ENCODE data around the gene ACACA.
A peak's percentile ranks its signal among the peaks of the same experiment; 100 is the strongest.

The ACACA gene

DNA sequence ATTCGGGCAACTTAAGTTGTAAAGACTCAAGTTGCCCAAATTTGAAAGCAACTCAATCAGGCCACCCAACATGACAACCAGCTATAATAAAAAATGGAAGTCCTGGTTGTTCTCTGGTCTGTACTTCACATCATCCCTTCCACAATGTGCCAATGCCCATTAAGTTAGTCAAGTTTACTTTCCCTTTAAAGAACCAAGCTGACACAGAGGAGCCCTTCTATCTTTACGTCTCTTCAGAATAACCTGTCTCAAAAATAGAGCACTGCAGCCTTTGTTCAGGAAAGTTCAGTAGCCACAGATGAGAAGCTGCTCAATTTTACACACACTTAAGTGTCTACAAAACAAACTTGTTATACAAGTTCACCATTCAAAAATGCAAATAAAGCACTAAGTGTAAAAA lies 106.0 kb downstream of the ACACA start:
- Histone ChIP-seq H3K36me3 (ENCODE audit: control insufficient read depth in 2 of 2, insufficient read depth in 1 of 2, low read length in 2 of 2) (peaks cover 0 to 17% of the 10 kb centered on the region in 2 experiments; a peak in 1 of 3 replicates), H3K4me1 (ENCODE audit: control insufficient read depth, insufficient read depth, low read length) (peaks cover 31% of the 10 kb centered on the region), H3K27ac (ENCODE audit: extremely low read depth, low read depth, low read length) (peak overlapping the region; percentile 72; the same call in 1 of the 2 replicates), H3K4me3 (ENCODE audit: low read depth, low read length) (no peak overlapping the region), H3K9me3 (ENCODE audit: control insufficient read depth, insufficient read depth, low read depth, low read length) (no peaks in the 10 kb centered on the region)
- ChIA-PET POLR2A (interaction anchor here (1.5 kb wide), 1 partner anchor 58 kb away, joined by 3 read pairs; no protein-coding TSS in a partner anchor), CTCF (interaction anchor here (0.6 to 1.1 kb wide), 5 partner anchors 8 to 778 kb away, joined by 3 to 5 read pairs (median 3); no protein-coding TSS in a partner anchor)
- TF ChIP-seq, protein P1, sequence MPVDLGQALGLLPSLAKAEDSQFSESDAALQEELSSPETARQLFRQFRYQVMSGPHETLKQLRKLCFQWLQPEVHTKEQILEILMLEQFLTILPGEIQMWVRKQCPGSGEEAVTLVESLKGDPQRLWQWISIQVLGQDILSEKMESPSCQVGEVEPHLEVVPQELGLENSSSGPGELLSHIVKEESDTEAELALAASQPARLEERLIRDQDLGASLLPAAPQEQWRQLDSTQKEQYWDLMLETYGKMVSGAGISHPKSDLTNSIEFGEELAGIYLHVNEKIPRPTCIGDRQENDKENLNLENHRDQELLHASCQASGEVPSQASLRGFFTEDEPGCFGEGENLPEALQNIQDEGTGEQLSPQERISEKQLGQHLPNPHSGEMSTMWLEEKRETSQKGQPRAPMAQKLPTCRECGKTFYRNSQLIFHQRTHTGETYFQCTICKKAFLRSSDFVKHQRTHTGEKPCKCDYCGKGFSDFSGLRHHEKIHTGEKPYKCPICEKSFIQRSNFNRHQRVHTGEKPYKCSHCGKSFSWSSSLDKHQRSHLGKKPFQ (tag by site-specific recombination; IDR thresholded peaks at IDR 0.05): no peak
- TF ChIP-seq ZNF621 (tag by site-specific recombination; IDR thresholded peaks at IDR 0.05) (no peak), ZNF350 (tag by site-specific recombination; IDR thresholded peaks at IDR 0.05) (no peak), ZNF549 (tag by site-specific recombination; IDR thresholded peaks at IDR 0.05) (no peak), ZBTB7A (tag by site-specific recombination; IDR thresholded peaks at IDR 0.05; ENCODE audit: low read depth) (no peak), MEIS1 (CRISPR knock-in tag; IDR thresholded peaks at IDR 0.05; ENCODE audit: borderline replicate concordance) (no peak)
- TF ChIP-seq, protein P2, sequence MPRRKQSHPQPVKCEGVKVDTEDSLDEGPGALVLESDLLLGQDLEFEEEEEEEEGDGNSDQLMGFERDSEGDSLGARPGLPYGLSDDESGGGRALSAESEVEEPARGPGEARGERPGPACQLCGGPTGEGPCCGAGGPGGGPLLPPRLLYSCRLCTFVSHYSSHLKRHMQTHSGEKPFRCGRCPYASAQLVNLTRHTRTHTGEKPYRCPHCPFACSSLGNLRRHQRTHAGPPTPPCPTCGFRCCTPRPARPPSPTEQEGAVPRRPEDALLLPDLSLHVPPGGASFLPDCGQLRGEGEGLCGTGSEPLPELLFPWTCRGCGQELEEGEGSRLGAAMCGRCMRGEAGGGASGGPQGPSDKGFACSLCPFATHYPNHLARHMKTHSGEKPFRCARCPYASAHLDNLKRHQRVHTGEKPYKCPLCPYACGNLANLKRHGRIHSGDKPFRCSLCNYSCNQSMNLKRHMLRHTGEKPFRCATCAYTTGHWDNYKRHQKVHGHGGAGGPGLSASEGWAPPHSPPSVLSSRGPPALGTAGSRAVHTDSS (tag by site-specific recombination; IDR thresholded peaks at IDR 0.05): no peak
- TF ChIP-seq, protein P3, sequence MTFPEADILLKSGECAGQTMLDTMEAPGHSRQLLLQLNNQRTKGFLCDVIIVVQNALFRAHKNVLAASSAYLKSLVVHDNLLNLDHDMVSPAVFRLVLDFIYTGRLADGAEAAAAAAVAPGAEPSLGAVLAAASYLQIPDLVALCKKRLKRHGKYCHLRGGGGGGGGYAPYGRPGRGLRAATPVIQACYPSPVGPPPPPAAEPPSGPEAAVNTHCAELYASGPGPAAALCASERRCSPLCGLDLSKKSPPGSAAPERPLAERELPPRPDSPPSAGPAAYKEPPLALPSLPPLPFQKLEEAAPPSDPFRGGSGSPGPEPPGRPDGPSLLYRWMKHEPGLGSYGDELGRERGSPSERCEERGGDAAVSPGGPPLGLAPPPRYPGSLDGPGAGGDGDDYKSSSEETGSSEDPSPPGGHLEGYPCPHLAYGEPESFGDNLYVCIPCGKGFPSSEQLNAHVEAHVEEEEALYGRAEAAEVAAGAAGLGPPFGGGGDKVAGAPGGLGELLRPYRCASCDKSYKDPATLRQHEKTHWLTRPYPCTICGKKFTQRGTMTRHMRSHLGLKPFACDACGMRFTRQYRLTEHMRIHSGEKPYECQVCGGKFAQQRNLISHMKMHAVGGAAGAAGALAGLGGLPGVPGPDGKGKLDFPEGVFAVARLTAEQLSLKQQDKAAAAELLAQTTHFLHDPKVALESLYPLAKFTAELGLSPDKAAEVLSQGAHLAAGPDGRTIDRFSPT (tag by site-specific recombination; IDR thresholded peaks at IDR 0.05): no peak

DNA sequence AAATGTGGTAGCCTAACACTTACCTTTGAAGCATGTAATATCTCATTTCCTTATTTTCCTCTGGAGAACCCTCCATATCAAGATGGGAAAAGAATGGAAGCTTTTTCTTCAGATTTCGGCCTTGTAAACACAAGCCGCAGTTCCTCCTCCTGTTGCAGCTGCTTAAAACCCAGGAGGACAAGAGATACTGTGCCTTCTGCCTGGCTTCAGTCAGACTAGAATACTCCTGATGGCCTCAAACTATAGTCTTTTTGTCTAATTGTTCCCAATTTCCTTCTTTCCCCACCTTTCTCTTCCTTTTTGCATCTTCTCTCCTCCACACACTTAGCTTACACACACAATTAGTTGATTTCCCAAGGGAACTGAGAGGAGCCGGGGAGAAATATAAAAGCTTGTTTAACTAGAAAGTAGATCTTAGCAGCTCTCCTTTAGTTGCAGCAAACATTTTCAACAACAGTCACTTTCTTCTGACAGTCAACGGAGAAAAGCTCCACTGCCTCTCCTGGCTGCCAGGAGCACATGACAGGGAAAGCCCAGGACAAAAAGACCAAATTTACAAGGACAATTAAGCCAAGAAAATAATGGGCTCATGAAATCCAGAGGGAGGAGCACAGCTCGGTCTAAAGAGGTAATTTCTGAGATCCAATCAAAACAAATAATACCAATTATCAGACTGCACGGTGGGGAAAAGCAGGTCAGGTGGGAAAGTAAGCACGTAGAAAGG lies 107.2 kb downstream of the ACACA start:
- no peak overlapping the region for H3K4me3 ChIP-seq (ENCODE audit: low read depth, low read length)
- ChIA-PET POLR2A (interaction anchor here (0.6 to 1.5 kb wide), 2 partner anchors 26 to 59 kb away, joined by 3 read pairs; no protein-coding TSS in a partner anchor), CTCF (interaction anchor here (0.7 to 0.8 kb wide), 4 partner anchors 33 to 251 kb away, joined by 3 read pairs; no protein-coding TSS in a partner anchor)
- H3K4me1 ChIP-seq (ENCODE audit: control insufficient read depth, insufficient read depth, low read length): peaks cover 31% of the 10 kb centered on the region
- H3K9me3 ChIP-seq (ENCODE audit: control insufficient read depth, insufficient read depth, low read depth, low read length): no peaks in the 10 kb centered on the region
- H3K36me3 ChIP-seq (ENCODE audit: control insufficient read depth in 2 of 2, insufficient read depth in 1 of 2, low read length in 2 of 2): peaks cover 0 to 13% of the 10 kb centered on the region in 2 experiments; a peak in 1 of 3 replicates
- H3K27ac ChIP-seq (ENCODE audit: extremely low read depth, low read depth, low read length): peak overlapping the region; percentile 72
- TF ChIP-seq, protein P4, sequence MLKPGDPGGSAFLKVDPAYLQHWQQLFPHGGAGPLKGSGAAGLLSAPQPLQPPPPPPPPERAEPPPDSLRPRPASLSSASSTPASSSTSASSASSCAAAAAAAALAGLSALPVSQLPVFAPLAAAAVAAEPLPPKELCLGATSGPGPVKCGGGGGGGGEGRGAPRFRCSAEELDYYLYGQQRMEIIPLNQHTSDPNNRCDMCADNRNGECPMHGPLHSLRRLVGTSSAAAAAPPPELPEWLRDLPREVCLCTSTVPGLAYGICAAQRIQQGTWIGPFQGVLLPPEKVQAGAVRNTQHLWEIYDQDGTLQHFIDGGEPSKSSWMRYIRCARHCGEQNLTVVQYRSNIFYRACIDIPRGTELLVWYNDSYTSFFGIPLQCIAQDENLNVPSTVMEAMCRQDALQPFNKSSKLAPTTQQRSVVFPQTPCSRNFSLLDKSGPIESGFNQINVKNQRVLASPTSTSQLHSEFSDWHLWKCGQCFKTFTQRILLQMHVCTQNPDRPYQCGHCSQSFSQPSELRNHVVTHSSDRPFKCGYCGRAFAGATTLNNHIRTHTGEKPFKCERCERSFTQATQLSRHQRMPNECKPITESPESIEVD (tag by site-specific recombination; IDR thresholded peaks at IDR 0.05): peak; percentile 87
- peak; percentile 57 for TF ChIP-seq SCRT2 (tag by site-specific recombination; IDR thresholded peaks at IDR 0.05)
- 0 out of 2 replicates have a peak, but pooled peaks have one; percentile 23 for TF ChIP-seq ZBTB8A (tag by site-specific recombination; IDR thresholded peaks at IDR 0.05)
- TF ChIP-seq ZNF341 (tag by site-specific recombination; IDR thresholded peaks at IDR 0.05; ENCODE audit: low read depth): peak; percentile 87
- TF ChIP-seq, protein P5, sequence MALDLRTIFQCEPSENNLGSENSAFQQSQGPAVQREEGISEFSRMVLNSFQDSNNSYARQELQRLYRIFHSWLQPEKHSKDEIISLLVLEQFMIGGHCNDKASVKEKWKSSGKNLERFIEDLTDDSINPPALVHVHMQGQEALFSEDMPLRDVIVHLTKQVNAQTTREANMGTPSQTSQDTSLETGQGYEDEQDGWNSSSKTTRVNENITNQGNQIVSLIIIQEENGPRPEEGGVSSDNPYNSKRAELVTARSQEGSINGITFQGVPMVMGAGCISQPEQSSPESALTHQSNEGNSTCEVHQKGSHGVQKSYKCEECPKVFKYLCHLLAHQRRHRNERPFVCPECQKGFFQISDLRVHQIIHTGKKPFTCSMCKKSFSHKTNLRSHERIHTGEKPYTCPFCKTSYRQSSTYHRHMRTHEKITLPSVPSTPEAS (tag by site-specific recombination; IDR thresholded peaks at IDR 0.05): no peak
- no peak for TF ChIP-seq BCL11A (tag by site-specific recombination; IDR thresholded peaks at IDR 0.05; ENCODE audit: low read depth)
- peak; percentile 89 for TF ChIP-seq FEZF1 (tag by site-specific recombination; IDR thresholded peaks at IDR 0.05)
- TF ChIP-seq, protein P6, sequence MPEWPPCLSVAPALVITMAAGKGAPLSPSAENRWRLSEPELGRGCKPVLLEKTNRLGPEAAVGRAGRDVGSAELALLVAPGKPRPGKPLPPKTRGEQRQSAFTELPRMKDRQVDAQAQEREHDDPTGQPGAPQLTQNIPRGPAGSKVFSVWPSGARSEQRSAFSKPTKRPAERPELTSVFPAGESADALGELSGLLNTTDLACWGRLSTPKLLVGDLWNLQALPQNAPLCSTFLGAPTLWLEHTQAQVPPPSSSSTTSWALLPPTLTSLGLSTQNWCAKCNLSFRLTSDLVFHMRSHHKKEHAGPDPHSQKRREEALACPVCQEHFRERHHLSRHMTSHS (tag by site-specific recombination; IDR thresholded peaks at IDR 0.05): no peak
- 0 out of 2 replicates have a peak, but pooled peaks have one; percentile 23 for TF ChIP-seq ZNF629 (tag by site-specific recombination; IDR thresholded peaks at IDR 0.05)
- TF ChIP-seq ZNF16 (tag by site-specific recombination; IDR thresholded peaks at IDR 0.05; ENCODE audit: low read depth): no peak
- TF ChIP-seq ZBTB17 (tag by site-specific recombination; IDR thresholded peaks at IDR 0.05): peak; percentile 67
- peak; percentile 85 for TF ChIP-seq TRIM28 (IDR thresholded peaks at IDR 0.05; ENCODE audit: borderline replicate concordance, low read length)
- TF ChIP-seq SCRT1 (tag by site-specific recombination; IDR thresholded peaks at IDR 0.05; ENCODE audit: borderline replicate concordance): 0 out of 2 replicates have a peak, but pooled peaks have one; percentile 60
- 0 out of 2 replicates have a peak, but pooled peaks have one; percentile 42 for TF ChIP-seq IKZF3 (tag by site-specific recombination; IDR thresholded peaks at IDR 0.05)
- TF ChIP-seq ZNF394 (tag by site-specific recombination; IDR thresholded peaks at IDR 0.05; ENCODE audit: borderline replicate concordance): no peak

Data from HEK293 (cell line).